ENCODE data around the gene NDOR1. TPM values are rescaled to one million over a fixed set of nuclear protein-coding genes. Genes with fewer than 3 reads are reported as not detected.

The NDOR1 gene
- polyA plus RNA-seq, 3 donors: 4.4 to 26.9 (median 5.2) TPM

GRCh38 chr9:137232510-137232909 is 27.0 kb downstream of the NDOR1 start:
- Mint-ChIP-seq H3K27me3 (ENCODE audit: low read depth in 3 of 3) (peaks cover 2 to 41% (median 9%) of the 10 kb centered on the region in 3 donors), H3K4me1 (peaks cover 10% of the 10 kb centered on the region), H3K9me3 (peaks cover 0 to 4% (median 0%) of the 10 kb centered on the region in 7 donors), H3K27ac (no peak overlapping the region), H3K4me3 (no peak overlapping the region), H3K36me3 (no peaks in the 10 kb centered on the region)
- no peaks in the 10 kb centered on the region for H3K79me2 ChIP-seq (ENCODE audit: insufficient read depth, low read length)
- H3K9ac ChIP-seq (ENCODE audit: insufficient read depth, low read length, poor library complexity, severe bottlenecking): no peak overlapping the region
- peaks cover 0 to 4% of the 10 kb centered on the region in 2 donors for H3K27me3 ChIP-seq (ENCODE audit: control insufficient read depth in 2 of 2, insufficient read depth in 2 of 2, low read length in 2 of 2)
- intact Hi-C loops (cut with micrococcal nuclease): no loop called here
- peaks cover 13 to 16% of the 10 kb centered on the region in 2 donors for H3K4me1 ChIP-seq (ENCODE audit: control insufficient read depth in 1 of 2, insufficient read depth in 2 of 2, low read length in 2 of 2)
- H2AFZ ChIP-seq (ENCODE audit: insufficient read depth, low read depth, low read length, poor library complexity, severe bottlenecking): no peak overlapping the region
- 94% methylated on average over 24 of the region's 24 CpGs for WGBS (ENCODE audit: insufficient coverage)
- TF ChIP-seq CTCF (IDR thresholded peaks at IDR 0.05): no peak
- H3K36me3 ChIP-seq (replicated peaks in 1 of 2; ENCODE audit: control insufficient read depth in 1 of 2, insufficient read depth in 2 of 2, low read length in 2 of 2): no peaks in the 10 kb centered on the region
- DNase-seq: no peak
- H3K4me2 ChIP-seq (replicated peaks; ENCODE audit: extremely low read depth, low read length, poor library complexity, severe bottlenecking): no peak overlapping the region
- no peaks in the 10 kb centered on the region for H4K20me1 ChIP-seq (ENCODE audit: insufficient read depth, low read length)
- no peaks in the 10 kb centered on the region for H3K9me3 ChIP-seq (replicated peaks in 1 of 2; ENCODE audit: control insufficient read depth in 1 of 2, insufficient read depth in 1 of 2, low read length in 2 of 2)
- no peak overlapping the region for H3K27ac ChIP-seq (ENCODE audit: low read depth in 1 of 2, low read length in 2 of 2)
- no peak overlapping the region for H3K4me3 ChIP-seq (replicated peaks in 1 of 3; ENCODE audit: low read depth in 2 of 3, low read length in 3 of 3)

GRCh38 chr9:137233143-137233980 is 27.9 kb downstream of the NDOR1 start:
- H3K27ac Mint-ChIP-seq: no peak overlapping the region
- Histone ChIP-seq H3K9ac (ENCODE audit: insufficient read depth, low read length, poor library complexity, severe bottlenecking) (no peak overlapping the region), H3K27ac (ENCODE audit: low read depth in 1 of 2, low read length in 2 of 2) (no peak overlapping the region), H3K4me1 (ENCODE audit: control insufficient read depth in 1 of 2, insufficient read depth in 2 of 2, low read length in 2 of 2) (peaks cover 17% of the 10 kb centered on the region in 2 donors), H3K27me3 (ENCODE audit: control insufficient read depth in 2 of 2, insufficient read depth in 2 of 2, low read length in 2 of 2) (peaks cover 0 to under 1% of the 10 kb centered on the region in 2 donors), H3K36me3 (replicated peaks in 1 of 2; ENCODE audit: control insufficient read depth in 1 of 2, insufficient read depth in 2 of 2, low read length in 2 of 2) (no peaks in the 10 kb centered on the region), H3K4me3 (replicated peaks in 1 of 3; ENCODE audit: low read depth in 2 of 3, low read length in 3 of 3) (no peak overlapping the region), H3K4me2 (replicated peaks; ENCODE audit: extremely low read depth, low read length, poor library complexity, severe bottlenecking) (no peak overlapping the region), H4K20me1 (ENCODE audit: insufficient read depth, low read length) (no peaks in the 10 kb centered on the region), H2AFZ (ENCODE audit: insufficient read depth, low read depth, low read length, poor library complexity, severe bottlenecking) (no peak overlapping the region), H3K9me3 (replicated peaks in 1 of 2; ENCODE audit: control insufficient read depth in 1 of 2, insufficient read depth in 1 of 2, low read length in 2 of 2) (no peaks in the 10 kb centered on the region), H3K79me2 (ENCODE audit: insufficient read depth, low read length) (peaks cover 4% of the 10 kb centered on the region)
- no peak for DNase-seq
- no peak for TF ChIP-seq CTCF (IDR thresholded peaks at IDR 0.05)
- no peak overlapping the region for H3K4me3 Mint-ChIP-seq
- peaks cover 2 to 39% (median 7%) of the 10 kb centered on the region in 3 donors for H3K27me3 Mint-ChIP-seq (ENCODE audit: low read depth in 3 of 3)
- peaks cover 8% of the 10 kb centered on the region for H3K4me1 Mint-ChIP-seq
- H3K36me3 Mint-ChIP-seq: no peaks in the 10 kb centered on the region
- peaks cover 0 to 2% (median 0%) of the 10 kb centered on the region in 7 donors for H3K9me3 Mint-ChIP-seq
- WGBS (ENCODE audit: insufficient coverage): 91% methylated on average over 25 of the region's 40 CpGs
- intact Hi-C loops (cut with micrococcal nuclease): no loop called here

Data from CD14-positive monocyte (primary cell).